Skeletal muscle satellite cell (primary cell): Measurements from ENCODE around the gene CRTC1.
"Not testable (repeated sequence)": the region's sequence is repeated elsewhere in the genome, so short reads cannot be mapped to it uniquely, and the experiment has no call there.

Source experiments
- H3K27me3 ChIP-seq: 2 replicates; pipeline ENCODE4 v1.7.0; 2013; ENCODE audit warnings: low read length; ENCODE audit not compliant: control insufficient read depth, insufficient read depth
- H3K36me3 ChIP-seq: 2 replicates; pipeline ENCODE4 v1.7.0; 2013; ENCODE audit warnings: mild to moderate bottlenecking, control low read depth, low read length; ENCODE audit not compliant: insufficient read depth
- H3K4me1 ChIP-seq: 2 replicates; pipeline ENCODE4 v1.7.0; 2013; ENCODE audit warnings: low read length; ENCODE audit not compliant: control insufficient read depth, insufficient read depth
- H3K4me2 ChIP-seq: 2 replicates; pipeline ENCODE4 v1.7.0; 2013; ENCODE audit warnings: mild to moderate bottlenecking, low read length
- H3K4me3 ChIP-seq: 2 replicates; pipeline ENCODE4 v1.7.0; 2013; ENCODE audit warnings: low read length
- H3K9ac ChIP-seq: 2 replicates; pipeline ENCODE4 v1.7.0; 2013; ENCODE audit warnings: mild to moderate bottlenecking, low read depth, low read length, moderate library complexity
- H3K9me3 ChIP-seq: replicated peaks from 2 replicates; pipeline ENCODE4 v1.7.0; 2013; ENCODE audit warnings: mild to moderate bottlenecking, control low read depth, low read length

Gene CRTC1

DNA sequence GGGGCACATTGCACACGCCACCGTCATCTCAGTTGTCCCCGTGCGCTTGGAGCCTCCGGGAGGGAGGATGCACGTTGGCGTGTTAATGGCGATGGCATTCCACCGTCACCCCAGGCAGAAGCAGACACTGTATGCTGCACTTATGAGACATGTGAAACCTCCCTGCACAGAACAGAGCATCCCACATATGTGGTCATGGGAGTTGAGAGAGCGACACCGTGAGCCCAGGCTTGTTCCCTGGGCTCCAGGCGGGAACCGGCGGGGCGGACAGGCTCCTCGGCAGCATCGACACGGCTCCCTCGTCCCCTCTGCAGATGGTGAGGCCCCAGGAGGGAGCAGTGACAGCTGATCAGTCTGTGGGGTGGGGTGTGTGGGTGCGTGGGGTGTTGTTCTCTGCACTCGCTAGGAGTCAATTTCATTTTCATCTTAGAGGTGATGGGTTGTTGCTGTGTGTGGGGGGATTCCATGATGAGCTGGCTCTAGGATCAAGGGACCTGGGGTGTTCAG lies 40.4 kb downstream of the CRTC1 start:
- no peaks in the 10 kb centered on the region for H3K36me3 ChIP-seq
- no peaks in the 10 kb centered on the region for H3K4me1 ChIP-seq
- no peaks in the 10 kb centered on the region for H3K9me3 ChIP-seq
- H3K4me2 ChIP-seq: no peak overlapping the region
- H3K9ac ChIP-seq: no peak overlapping the region
- no peak overlapping the region for H3K4me3 ChIP-seq
- H3K27me3 ChIP-seq: no peaks in the 10 kb centered on the region

DNA sequence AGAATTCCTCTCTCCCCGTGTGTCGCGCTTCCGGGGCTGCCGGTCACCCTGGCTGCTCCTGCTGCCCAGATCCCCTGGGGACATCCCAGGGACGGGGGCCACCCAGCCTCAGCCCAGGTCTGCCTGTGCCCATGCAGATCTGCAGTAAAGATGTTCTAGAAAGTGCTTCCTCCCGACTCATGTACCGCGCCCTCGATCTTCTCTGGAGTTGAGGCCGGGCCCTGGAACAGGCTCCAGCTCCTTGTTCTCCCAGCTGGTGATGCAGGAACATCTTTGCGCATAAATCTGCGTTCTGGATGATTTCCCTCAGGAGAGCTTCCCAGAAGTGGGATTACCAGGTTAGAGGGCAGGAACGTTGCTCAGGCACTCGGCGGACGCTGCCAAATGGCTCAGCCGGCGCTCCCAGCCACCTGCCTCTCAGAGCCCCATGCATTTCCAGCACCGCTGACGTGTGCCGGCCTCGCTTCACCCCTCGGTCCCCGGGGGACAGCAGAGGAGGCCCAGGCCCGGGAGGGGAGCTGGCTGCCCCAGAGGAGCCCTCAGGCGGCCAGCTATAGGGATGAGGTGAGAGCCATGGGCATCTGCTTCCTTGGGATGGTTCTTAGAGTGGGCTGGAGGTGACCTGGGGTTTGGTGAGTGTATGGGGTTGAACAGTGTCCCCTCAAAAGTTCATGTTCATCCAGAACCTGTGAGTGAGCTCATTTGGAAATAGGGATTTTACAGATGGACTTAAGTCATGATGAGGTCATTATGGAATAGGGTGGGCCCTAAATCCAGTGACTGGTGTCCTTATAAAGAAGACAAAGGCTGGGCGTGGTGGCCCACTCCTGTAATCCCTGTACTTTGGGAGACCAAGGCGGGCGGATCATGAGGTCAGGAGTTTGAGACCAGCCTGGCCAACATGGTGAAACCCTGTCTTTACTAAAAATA lies 42.6 kb downstream of the CRTC1 start:
- no peaks in the 10 kb centered on the region for H3K4me1 ChIP-seq
- no peak overlapping the region for H3K9ac ChIP-seq
- H3K27me3 ChIP-seq: no peaks in the 10 kb centered on the region
- H3K4me2 ChIP-seq: no peak overlapping the region
- no peaks in the 10 kb centered on the region for H3K36me3 ChIP-seq
- no peak overlapping the region for H3K4me3 ChIP-seq
- H3K9me3 ChIP-seq: no peaks in the 10 kb centered on the region

DNA sequence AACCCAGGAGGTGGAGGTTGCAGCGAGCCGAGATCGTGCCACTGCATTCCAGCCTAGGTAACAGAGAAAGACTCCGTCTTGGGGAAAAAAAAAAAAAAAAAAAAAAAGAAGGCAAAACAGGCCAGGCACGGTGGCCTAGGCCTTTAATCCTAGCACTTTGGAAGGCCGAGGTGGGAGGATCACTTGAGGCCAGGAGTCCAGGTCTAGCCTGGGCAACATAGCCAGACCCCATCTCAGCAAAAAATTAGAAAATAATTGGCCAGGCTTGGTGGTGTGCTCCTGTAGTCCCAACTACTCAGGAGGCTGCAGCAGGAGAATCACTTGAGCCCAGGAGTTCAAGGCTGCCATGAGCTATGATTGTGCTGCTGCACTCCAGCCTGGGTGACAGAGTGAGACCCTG lies 43.4 kb downstream of the CRTC1 start:
- H3K4me3 ChIP-seq: no peak overlapping the region
- no peaks in the 10 kb centered on the region for H3K36me3 ChIP-seq
- H3K9me3 ChIP-seq: no peaks in the 10 kb centered on the region
- no peaks in the 10 kb centered on the region for H3K27me3 ChIP-seq
- H3K4me1 ChIP-seq: no peaks in the 10 kb centered on the region
- no peak overlapping the region for H3K9ac ChIP-seq
- no peak overlapping the region for H3K4me2 ChIP-seq

GRCh38 chr19:18727602-18728001 lies 44.1 kb downstream of the CRTC1 start:
- not testable (repeated sequence) for H3K4me3 ChIP-seq, H3K9me3 ChIP-seq, H3K4me2 ChIP-seq, H3K4me1 ChIP-seq, H3K36me3 ChIP-seq, H3K9ac ChIP-seq, H3K27me3 ChIP-seq

- Histone ChIP-seq H3K4me1 (no peaks in the 10 kb centered on the region), H3K4me2 (no peak overlapping the region), H3K9ac (no peak overlapping the region), H3K4me3 (no peak overlapping the region), H3K9me3 (no peaks in the 10 kb centered on the region), H3K27me3 (no peaks in the 10 kb centered on the region), H3K36me3 (no peaks in the 10 kb centered on the region)
Measured at GRCh38 chr19:18729933-18730530, 46.6 kb downstream of the CRTC1 start.

DNA sequence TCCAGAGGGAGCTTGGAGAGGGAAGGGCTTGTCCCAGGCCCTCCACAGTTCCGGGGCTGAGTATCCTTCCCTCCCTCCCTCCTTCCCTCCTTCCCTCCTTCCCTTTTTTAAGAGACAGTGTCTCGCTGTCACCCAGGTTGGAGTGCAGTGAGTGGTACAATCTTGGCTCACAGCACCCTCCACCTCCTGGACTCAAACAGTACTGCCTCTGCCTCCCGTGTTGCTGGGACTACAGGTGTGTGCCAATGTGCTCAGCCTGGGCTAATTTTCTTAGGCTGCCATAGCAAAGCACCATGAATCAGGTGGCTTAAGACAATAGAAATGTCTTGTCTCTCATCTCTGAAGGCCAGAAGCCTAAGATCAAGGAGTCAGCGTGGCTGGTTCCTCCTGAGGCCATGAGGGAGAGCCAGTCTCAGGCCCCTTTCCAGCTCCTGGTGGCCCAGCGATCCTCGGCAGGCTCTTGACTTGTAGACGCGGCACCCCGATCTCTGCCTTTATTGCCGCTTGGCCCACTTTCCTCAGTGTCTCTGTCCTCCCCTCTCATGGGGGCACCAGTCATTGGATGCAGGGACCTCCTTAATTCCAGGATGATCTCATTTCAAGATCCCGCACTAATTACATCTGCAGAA lies 47.5 kb downstream of the CRTC1 start:
- Histone ChIP-seq H3K4me2 (no peak overlapping the region), H3K36me3 (no peaks in the 10 kb centered on the region), H3K9me3 (no peaks in the 10 kb centered on the region), H3K4me1 (no peaks in the 10 kb centered on the region), H3K27me3 (no peaks in the 10 kb centered on the region), H3K4me3 (no peak overlapping the region), H3K9ac (no peak overlapping the region)

DNA sequence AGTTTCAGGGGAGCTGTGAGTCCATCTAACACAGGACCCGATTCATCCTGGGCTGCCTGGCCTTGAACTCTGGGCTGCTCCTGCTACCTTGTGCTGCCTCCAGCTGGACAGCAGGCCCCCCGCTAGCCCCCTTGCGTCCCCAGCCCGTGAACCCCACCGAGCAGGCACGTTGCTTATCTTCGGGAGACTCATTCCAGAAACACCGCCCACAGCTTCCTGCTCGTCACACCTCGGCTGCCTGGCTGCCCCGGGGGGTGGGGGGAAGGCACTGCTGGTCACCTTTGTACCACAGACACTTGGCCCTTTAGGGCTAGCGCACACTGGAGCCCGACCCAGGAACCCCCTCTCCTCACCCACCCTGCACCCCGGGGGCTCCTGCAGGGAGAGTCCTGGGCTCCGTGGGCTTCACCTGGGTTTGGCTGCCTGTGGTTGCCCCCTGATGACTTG lies 48.1 kb downstream of the CRTC1 start:
- Histone ChIP-seq H3K4me2 (no peak overlapping the region), H3K4me1 (no peaks in the 10 kb centered on the region), H3K9me3 (no peaks in the 10 kb centered on the region), H3K27me3 (no peaks in the 10 kb centered on the region), H3K36me3 (no peaks in the 10 kb centered on the region), H3K9ac (no peak overlapping the region), H3K4me3 (no peak overlapping the region)

DNA sequence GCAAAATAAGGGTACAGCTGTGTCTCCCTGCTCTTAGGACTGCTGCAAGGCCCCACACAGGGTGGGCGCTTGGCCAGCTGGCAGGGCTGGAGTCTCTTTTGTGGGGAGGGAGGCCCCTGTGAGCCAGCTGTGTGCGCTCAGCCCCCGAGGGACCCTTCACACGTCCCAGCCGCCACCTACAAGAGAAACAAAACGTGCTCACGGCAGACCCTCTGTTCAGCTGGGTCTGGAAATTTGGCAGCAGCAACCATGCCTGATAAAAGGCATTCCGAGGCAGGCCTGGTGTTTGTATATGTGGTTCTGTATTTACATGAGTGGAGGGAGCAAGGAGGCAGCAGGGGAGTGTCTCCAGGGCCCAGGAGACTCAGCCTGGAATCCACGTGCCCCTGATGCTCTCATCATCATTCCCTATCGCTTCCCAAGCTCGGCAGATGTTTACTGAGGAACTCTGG lies 49.7 kb downstream of the CRTC1 start:
- H3K9ac ChIP-seq: no peak overlapping the region
- no peaks in the 10 kb centered on the region for H3K4me1 ChIP-seq
- no peaks in the 10 kb centered on the region for H3K9me3 ChIP-seq
- no peaks in the 10 kb centered on the region for H3K36me3 ChIP-seq
- no peak overlapping the region for H3K4me3 ChIP-seq
- H3K4me2 ChIP-seq: no peak overlapping the region
- no peaks in the 10 kb centered on the region for H3K27me3 ChIP-seq

DNA sequence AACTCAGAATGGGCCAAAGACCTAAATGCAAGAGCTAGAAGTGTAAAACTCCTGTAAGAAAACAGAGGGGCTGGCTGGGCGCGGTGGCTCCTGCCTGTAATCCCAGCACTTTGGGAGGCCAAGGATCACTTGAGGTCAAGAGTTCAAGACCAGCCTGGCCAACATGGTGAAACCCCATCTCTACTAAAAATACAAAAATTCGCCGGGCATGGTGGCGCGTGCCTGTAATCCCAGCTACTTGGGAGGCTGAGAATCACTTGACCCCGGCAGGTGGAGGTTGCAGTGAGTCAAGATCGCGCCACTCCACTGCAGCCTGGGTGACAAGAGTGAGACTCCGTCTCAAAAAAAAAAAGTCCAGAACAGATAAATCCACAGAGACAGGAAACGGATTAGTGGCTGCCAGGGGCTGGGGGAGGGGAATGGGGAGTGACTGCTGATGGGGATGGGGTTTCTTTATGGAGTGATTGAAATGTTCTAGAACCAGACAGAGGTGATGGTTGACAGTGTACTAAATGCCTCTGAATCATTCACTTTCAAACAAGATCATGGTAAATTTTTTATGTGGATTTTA lies 50.4 kb downstream of the CRTC1 start:
- not testable (repeated sequence) for H3K4me1 ChIP-seq, H3K4me2 ChIP-seq, H3K4me3 ChIP-seq, H3K27me3 ChIP-seq, H3K36me3 ChIP-seq, H3K9me3 ChIP-seq, H3K9ac ChIP-seq

- H3K27me3 ChIP-seq: no peaks in the 10 kb centered on the region
- H3K4me3 ChIP-seq: no peak overlapping the region
- no peaks in the 10 kb centered on the region for H3K9me3 ChIP-seq
- no peak overlapping the region for H3K9ac ChIP-seq
- H3K36me3 ChIP-seq: no peaks in the 10 kb centered on the region
- no peaks in the 10 kb centered on the region for H3K4me1 ChIP-seq
- no peak overlapping the region for H3K4me2 ChIP-seq
Measured at GRCh38 chr19:18735324-18735723, 51.8 kb downstream of the CRTC1 start.

DNA sequence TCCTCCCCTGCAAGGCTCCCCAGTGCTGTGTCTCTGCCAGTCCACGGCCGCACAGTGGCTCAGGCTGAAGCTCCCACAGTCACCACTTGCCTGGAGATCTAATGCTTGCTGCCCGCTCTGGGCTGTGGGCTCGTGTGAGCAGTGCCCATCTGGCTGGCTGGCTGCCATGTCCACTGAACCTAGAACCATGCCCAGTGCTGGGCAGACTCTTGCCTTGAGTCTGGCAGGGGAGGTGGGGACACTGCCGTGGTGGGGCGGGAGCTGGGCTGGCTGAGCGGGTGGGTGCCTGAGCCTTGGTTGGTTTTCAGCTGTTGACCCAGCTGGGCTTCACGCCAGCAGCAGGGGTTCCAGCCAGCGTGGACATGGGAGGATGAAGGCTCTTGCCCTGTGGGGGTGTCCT lies 52.3 kb downstream of the CRTC1 start:
- Histone ChIP-seq H3K36me3 (no peaks in the 10 kb centered on the region), H3K27me3 (no peaks in the 10 kb centered on the region), H3K4me1 (no peaks in the 10 kb centered on the region), H3K4me3 (no peak overlapping the region), H3K9me3 (no peaks in the 10 kb centered on the region), H3K4me2 (no peak overlapping the region), H3K9ac (no peak overlapping the region)
